ENCODE data around the gene ETHE1. TPM values are rescaled to one million over a fixed set of nuclear protein-coding genes. Genes with fewer than 3 reads are reported as not detected.
A peak's percentile ranks its signal among the peaks of the same experiment; 100 is the strongest.

The ETHE1 gene
- total RNA-seq, 1 experiment from 2014 or later: 15.0 TPM

GRCh38 chr19:43501661-43502418, 25.2 kb downstream of the ETHE1 start:
- peak overlapping the region; percentile 50 for H3K4me3 ChIP-seq (ENCODE audit: insufficient read depth, low read depth, low read length)
- DNase-seq: peak; percentile 95

DNA sequence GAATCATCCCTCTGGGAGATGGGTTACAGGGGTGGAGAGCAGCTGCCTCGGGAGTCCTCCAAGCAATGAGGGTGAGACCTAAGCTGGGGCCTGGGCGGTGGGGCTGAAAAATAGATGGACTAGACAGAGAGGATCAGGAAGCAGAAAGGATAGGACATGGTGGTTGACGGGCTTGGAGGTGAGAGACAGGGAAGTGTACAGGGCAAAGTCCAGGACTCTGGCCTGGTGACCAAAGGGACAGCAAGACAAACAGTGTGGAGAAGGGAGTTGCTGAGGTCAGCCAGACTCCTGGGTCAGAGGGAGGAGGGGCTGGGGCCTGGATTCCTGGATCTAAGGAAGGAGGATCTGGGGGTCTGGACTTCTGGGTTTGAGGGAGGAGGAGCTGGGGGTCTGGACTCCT, 28.0 kb downstream of the ETHE1 start:
- Histone ChIP-seq H3K27me3 (ENCODE audit: control insufficient read depth, insufficient read depth, low read length) (peaks cover 27% of the 10 kb centered on the region), H3K4me3 (ENCODE audit: insufficient read depth, low read depth, low read length) (no peak overlapping the region), H3K36me3 (replicated peaks; ENCODE audit: control insufficient read depth, insufficient read depth, low read length) (no peaks in the 10 kb centered on the region)
- DNase-seq: no peak

More at GRCh38 chr19:43501661-43502418, 25.2 kb downstream of the ETHE1 start:
- H3K36me3 ChIP-seq (replicated peaks; ENCODE audit: control insufficient read depth, insufficient read depth, low read length): no peaks in the 10 kb centered on the region
- peaks cover 42% of the 10 kb centered on the region for H3K27me3 ChIP-seq (ENCODE audit: control insufficient read depth, insufficient read depth, low read length)

DNA sequence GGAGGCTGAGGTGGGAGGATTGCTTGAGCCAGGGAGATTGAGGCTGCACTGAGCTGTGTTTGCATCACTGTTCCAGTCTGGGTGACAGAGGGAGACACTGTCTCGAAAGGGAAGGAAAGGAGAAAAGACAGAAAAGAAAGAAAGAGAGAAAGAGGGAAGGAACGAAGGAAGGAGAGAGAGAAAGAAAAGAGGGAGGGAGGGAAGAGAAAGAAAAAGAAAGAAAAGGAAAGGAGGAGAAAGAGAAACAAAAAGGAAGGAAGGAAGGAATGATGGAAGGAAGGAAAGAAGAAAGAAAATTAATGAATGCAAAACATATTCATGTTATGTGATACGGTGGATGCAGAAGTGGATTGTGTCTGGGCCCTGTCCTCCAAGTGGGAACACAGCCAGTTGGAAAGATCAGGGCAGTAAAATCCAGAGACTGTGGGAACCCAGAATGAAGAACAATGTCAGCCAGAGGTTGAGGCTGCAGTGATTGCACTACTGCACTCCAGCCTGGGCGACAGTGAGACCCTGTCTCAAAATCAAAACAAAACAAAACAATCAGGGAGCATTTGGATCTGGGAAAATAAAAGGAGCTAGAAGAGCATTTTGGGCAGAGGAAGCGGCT, 28.7 kb downstream of the ETHE1 start:
- Histone ChIP-seq H3K4me3 (ENCODE audit: insufficient read depth, low read depth, low read length) (no peak overlapping the region), H3K36me3 (replicated peaks; ENCODE audit: control insufficient read depth, insufficient read depth, low read length) (no peaks in the 10 kb centered on the region), H3K27me3 (ENCODE audit: control insufficient read depth, insufficient read depth, low read length) (peaks cover 21% of the 10 kb centered on the region)
- DNase-seq: no peak

- H3K4me3 ChIP-seq (ENCODE audit: insufficient read depth, low read depth, low read length): no peak overlapping the region
- DNase-seq: no peak
- peaks cover 7% of the 10 kb centered on the region for H3K27me3 ChIP-seq (ENCODE audit: control insufficient read depth, insufficient read depth, low read length)
- H3K36me3 ChIP-seq (replicated peaks; ENCODE audit: control insufficient read depth, insufficient read depth, low read length): no peaks in the 10 kb centered on the region
Observed at GRCh38 chr19:43496960-43497359, 30.0 kb downstream of the ETHE1 start.

- DNase-seq: no peak
- Histone ChIP-seq H3K36me3 (replicated peaks; ENCODE audit: control insufficient read depth, insufficient read depth, low read length) (no peaks in the 10 kb centered on the region), H3K4me3 (ENCODE audit: insufficient read depth, low read depth, low read length) (no peak overlapping the region), H3K27me3 (ENCODE audit: control insufficient read depth, insufficient read depth, low read length) (no peaks in the 10 kb centered on the region; the same call in 1 of the 2 replicates)
Observed at GRCh38 chr19:43495082-43495481, 31.9 kb downstream of the ETHE1 start.

DNA sequence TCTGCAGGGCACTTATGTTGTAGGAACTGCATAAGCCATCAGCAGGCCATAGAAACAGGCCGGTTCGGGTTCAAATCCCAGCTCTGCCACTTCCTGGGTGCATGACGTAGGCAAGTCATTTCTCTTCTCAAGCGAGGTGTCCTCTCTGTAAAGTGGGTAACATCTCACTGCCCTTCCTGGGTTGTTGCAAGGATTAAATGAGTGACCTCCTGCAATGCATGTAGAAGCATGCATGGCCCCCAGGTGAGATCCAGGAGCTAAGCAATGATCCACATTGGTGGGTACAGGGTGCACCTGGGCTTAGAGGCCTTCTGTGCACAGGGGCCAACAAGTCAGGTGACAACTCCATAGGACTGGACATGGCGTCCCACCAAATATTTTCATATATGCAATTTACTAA, 36.2 kb downstream of the ETHE1 start:
- Histone ChIP-seq H3K4me3 (ENCODE audit: insufficient read depth, low read depth, low read length) (no peak overlapping the region), H3K27me3 (ENCODE audit: control insufficient read depth, insufficient read depth, low read length) (no peaks in the 10 kb centered on the region; the same call in 1 of the 2 replicates), H3K36me3 (replicated peaks; ENCODE audit: control insufficient read depth, insufficient read depth, low read length) (no peaks in the 10 kb centered on the region)
- DNase-seq: no peak

DNA sequence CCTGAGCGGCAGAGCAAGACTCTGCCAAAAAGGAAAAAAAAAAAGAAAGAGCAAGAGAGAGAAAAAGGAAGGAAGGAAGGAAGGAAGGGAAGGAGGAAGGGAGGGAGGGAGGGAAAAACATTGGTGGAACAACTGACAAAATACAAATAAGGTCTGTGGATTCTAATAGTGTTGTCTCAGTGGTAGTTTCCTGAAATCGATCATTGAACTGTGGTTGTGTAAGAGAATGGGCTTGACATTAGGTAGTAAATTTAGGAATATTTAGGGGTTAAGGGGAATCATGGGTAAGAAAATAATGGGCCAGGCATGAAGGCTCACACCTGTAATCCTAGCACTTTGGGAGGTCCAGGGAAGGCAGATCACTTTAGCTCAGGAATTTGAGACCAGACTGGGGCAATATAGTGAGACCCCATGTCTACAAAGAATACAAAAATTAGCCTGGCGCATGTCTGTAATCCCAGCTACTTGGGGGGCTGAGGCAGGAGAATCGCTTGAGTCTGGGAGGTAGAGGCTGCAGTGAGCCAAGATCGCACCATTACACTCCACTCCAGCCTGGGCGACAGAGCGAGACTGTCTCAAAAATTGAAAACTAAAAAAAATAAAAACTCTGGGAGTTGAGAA, 36.9 kb downstream of the ETHE1 start:
- no peak for DNase-seq
- Histone ChIP-seq H3K36me3 (replicated peaks; ENCODE audit: control insufficient read depth, insufficient read depth, low read length) (no peaks in the 10 kb centered on the region), H3K4me3 (ENCODE audit: insufficient read depth, low read depth, low read length) (no peak overlapping the region), H3K27me3 (ENCODE audit: control insufficient read depth, insufficient read depth, low read length) (no peaks in the 10 kb centered on the region)

GRCh38 chr19:43489310-43489709, 37.7 kb downstream of the ETHE1 start:
- Histone ChIP-seq H3K4me3 (ENCODE audit: insufficient read depth, low read depth, low read length) (no peak overlapping the region), H3K27me3 (ENCODE audit: control insufficient read depth, insufficient read depth, low read length) (no peaks in the 10 kb centered on the region), H3K36me3 (replicated peaks; ENCODE audit: control insufficient read depth, insufficient read depth, low read length) (no peaks in the 10 kb centered on the region)
- no peak for DNase-seq

DNA sequence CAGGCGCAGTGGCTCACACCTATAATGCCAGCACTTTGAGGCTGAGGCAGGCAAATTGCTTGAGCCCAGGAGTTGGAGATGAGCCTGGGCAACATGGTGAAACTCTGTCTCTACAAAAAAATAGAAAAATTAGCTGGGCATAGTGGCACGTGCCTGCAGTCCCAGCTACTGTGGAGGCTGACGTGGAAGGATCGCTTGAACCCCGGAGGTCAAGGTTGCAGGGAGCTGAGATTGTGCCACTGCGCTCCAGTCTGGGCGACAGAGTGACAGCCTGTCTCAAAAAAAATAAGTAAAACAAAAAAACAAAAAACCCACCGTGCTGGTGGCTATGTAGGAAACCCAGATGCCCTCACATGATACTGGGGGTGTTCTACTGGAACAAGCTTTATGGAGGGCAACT, 38.8 kb downstream of the ETHE1 start:
- Histone ChIP-seq H3K27me3 (ENCODE audit: control insufficient read depth, insufficient read depth, low read length) (no peaks in the 10 kb centered on the region), H3K36me3 (replicated peaks; ENCODE audit: control insufficient read depth, insufficient read depth, low read length) (no peaks in the 10 kb centered on the region), H3K4me3 (ENCODE audit: insufficient read depth, low read depth, low read length) (no peak overlapping the region)
- no peak for DNase-seq

- DNase-seq: no peak
- Histone ChIP-seq H3K27me3 (ENCODE audit: control insufficient read depth, insufficient read depth, low read length) (no peaks in the 10 kb centered on the region), H3K36me3 (replicated peaks; ENCODE audit: control insufficient read depth, insufficient read depth, low read length) (no peaks in the 10 kb centered on the region), H3K4me3 (ENCODE audit: insufficient read depth, low read depth, low read length) (no peak overlapping the region)
Observed at GRCh38 chr19:43486412-43486811, 40.6 kb downstream of the ETHE1 start.

DNA sequence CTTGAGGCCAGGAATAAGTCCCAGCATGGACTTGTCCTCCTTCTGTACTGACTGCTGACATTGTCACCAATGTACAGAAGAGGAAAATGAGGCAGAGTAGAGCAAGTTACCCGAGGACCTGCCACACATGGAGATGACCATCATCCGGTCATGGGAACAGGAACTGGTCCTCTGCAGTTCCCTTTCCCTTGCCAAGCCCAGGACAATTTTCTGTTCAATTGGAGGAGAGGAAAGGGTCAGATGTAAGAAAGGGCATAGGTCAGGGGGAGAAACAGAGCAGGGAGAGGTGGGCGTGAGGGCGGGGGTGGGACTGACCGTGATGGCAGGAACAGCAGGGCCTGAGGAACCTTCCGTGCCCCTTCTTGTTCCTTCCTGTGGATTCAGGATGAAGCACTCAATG, 41.0 kb downstream of the ETHE1 start:
- H3K36me3 ChIP-seq (replicated peaks; ENCODE audit: control insufficient read depth, insufficient read depth, low read length): no peaks in the 10 kb centered on the region
- H3K27me3 ChIP-seq (ENCODE audit: control insufficient read depth, insufficient read depth, low read length): no peaks in the 10 kb centered on the region
- DNase-seq: no peak
- no peak overlapping the region for H3K4me3 ChIP-seq (ENCODE audit: insufficient read depth, low read depth, low read length)

- no peaks in the 10 kb centered on the region for H3K27me3 ChIP-seq (ENCODE audit: control insufficient read depth, insufficient read depth, low read length)
- no peaks in the 10 kb centered on the region for H3K36me3 ChIP-seq (replicated peaks; ENCODE audit: control insufficient read depth, insufficient read depth, low read length)
- DNase-seq: no peak
- H3K4me3 ChIP-seq (ENCODE audit: insufficient read depth, low read depth, low read length): no peak overlapping the region
Observed at GRCh38 chr19:43483281-43483680, 43.7 kb downstream of the ETHE1 start.

- DNase-seq: no peak
- H3K4me3 ChIP-seq (ENCODE audit: insufficient read depth, low read depth, low read length): no peak overlapping the region
- no peaks in the 10 kb centered on the region for H3K27me3 ChIP-seq (ENCODE audit: control insufficient read depth, insufficient read depth, low read length)
- no peaks in the 10 kb centered on the region for H3K36me3 ChIP-seq (replicated peaks; ENCODE audit: control insufficient read depth, insufficient read depth, low read length)
Observed at GRCh38 chr19:43482193-43482592, 44.8 kb downstream of the ETHE1 start.

DNA sequence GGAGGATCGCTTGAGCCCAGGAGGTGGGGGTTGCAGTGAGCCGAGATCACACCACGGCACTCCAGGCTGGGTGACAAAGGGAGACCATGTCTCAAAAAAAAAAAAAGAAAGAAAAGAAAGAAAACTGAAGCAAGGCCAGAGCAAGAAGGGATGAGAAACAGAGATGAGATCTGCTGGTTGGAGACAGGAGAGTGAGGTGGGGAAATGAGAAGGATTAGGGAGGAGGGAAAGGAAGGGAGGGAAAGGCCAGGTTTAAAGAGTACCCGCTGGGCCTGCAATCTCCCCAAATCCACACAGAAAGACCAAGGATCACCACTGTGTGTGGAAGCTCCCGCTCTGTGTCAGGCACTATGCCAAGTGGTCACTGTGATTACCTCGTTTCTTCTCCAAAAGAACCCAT, 45.3 kb downstream of the ETHE1 start:
- no peaks in the 10 kb centered on the region for H3K36me3 ChIP-seq (replicated peaks; ENCODE audit: control insufficient read depth, insufficient read depth, low read length)
- DNase-seq: no peak
- no peak overlapping the region for H3K4me3 ChIP-seq (ENCODE audit: insufficient read depth, low read depth, low read length)
- no peaks in the 10 kb centered on the region for H3K27me3 ChIP-seq (ENCODE audit: control insufficient read depth, insufficient read depth, low read length)

- H3K27me3 ChIP-seq (ENCODE audit: control insufficient read depth, insufficient read depth, low read length): no peaks in the 10 kb centered on the region
- H3K36me3 ChIP-seq (replicated peaks; ENCODE audit: control insufficient read depth, insufficient read depth, low read length): no peaks in the 10 kb centered on the region
- no peak for DNase-seq
- H3K4me3 ChIP-seq (ENCODE audit: insufficient read depth, low read depth, low read length): no peak overlapping the region
Observed at GRCh38 chr19:43480574-43480973, 46.4 kb downstream of the ETHE1 start.
